Stimulated activated CD4-positive, alpha-beta T cell treated with anti-CD3 and anti-CD28 coated beads, Interleukin-12 subunit alpha, Interleukin-12 subunit beta, amount 100 ng/mL, for 24 hours (primary cell): ENCODE data around the gene RAB11FIP5.

ENCODE experiments used
- DNase-seq, 2 experiments: peaks; one replicate each; pipeline ENCODE4 v3.0.0-alpha.2; 2020; ENCODE audit warnings: low read depth in 2 of 2

Gene RAB11FIP5

DNA sequence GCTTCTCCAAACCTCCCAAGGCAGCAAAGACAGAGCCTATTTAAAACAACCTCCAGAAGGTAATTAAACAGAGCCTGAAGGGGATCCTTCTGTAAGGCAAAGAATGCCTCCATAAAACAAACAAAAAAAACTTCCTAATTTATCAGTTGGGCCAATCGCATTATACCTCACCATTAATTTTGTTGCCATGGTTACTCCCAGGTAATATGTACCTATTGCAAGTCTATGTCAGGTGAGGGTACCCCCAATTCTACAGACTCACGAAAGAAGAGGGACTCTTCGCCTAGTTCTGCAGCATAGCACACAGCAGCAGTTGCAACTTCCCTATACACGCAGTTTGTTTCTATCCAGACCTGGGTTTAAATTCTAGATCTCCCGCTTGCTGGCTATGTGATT, 80.0 kb downstream of the RAB11FIP5 start:
- DNase-seq = no peak

DNA sequence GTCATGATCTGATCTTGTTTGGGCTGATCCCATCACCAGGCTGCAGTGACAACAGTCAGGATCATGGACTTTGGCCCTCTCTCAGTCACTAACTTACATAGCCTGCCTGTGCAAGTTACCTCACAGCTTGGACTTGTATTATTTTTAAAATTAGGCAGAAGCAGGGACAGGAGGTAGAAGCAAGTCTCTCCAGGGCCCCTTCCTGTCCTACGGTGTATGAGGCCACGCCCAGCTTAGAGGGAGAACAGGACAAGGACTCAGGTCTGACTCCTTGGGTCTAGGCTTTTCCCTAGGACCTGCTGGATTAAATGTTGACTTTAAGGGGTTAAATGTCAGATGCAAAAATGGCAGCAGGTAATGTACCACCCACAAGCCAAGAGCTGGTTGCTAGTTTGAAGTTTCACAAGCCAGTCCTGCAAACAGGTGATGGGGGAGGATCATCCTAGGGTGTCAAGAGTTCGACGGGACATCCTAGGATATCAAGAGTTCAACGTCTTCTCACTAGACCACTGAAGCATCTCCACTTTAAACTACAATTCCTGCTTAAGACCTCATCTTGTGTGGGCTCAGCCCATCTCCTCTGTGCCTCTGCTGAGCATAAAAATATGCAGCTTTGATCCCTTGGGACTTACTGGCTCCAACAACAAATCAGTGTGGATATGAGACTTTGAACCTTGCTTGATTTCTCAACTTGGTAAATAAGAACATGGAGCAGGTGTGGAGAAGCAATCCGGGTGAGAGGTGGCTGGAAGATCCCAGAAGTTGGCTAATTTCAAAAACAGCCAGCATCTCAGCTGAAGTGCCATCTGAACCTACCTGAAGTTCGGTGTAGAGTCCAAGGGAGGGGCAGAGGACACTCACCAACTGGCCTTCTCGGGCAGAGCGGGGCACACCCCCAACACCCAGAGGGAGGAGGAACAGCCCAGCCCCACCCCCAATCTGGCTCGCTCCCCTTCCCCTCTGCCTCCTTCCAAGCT, 80.7 kb downstream of the RAB11FIP5 start:
- no peak for DNase-seq

GRCh38 chr2:73031095-73031678, 81.6 kb downstream of the RAB11FIP5 start:
- DNase-seq = no peak

DNA sequence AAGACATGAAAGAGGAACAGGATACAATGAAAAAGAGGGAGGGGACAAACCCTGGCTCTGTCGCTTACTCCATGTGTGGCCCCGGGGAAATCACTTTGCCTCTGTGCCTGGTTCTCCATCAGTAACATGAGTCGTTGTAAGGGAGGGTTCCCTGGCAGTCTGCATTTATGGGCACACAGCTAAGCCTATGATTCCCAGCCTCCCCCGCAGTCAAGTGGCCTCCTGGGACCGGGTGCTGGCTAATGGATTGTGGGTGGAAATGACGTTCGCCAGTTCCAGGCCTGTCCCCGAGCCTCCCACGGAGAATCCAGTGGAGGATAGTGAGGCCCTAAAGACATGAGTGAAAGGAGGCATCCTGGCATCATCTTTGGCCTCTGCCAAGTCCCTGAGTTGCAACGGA, 83.9 kb downstream of the RAB11FIP5 start:
- no peak for DNase-seq

GRCh38 chr2:73027340-73027739, 85.4 kb downstream of the RAB11FIP5 start:
- DNase-seq = no peak

DNA sequence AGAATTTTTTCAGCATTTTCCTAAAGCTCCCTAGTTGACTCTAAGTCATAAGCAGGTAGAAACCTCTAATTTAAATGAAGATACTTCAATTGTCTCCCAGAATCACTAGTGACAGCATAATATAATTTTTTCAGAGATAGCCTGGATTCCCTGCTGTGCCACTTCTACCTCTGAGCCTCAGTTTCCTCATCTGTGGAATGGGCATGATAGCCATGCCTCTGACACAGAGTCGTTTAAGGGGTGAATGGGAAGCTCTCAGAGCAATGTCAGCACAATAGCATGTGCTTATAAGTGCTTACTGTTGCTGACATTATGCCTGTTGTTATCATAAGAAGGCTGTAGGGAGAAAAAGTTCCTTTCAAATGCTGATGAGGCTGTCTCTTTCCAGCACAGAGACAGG, 89.3 kb downstream of the RAB11FIP5 start:
- no peak for DNase-seq
